Keratinocyte (primary cell): ENCODE results near the gene DNAJA3. TPM values are rescaled to one million over a fixed set of nuclear protein-coding genes. Genes with fewer than 3 reads are reported as not detected.

ENCODE experiments used
- DNase-seq: peaks from one replicate; pipeline ENCODE4 v3.0.0-alpha.2; 2011; ENCODE audit warnings: low read depth, missing footprints, low spot score
- FAIRE-seq: peaks from 2 replicates; lab custom pipeline; 2011; peaks lifted over from hg19 to GRCh38; lab: Jason Lieb, UNC
- H2AFZ ChIP-seq: 2 replicates; pipeline ENCODE4 v1.6.0; 2012; ENCODE audit warnings: low read length, control low read depth, inconsistent platforms; ENCODE audit not compliant: control insufficient read depth
- H3K27ac ChIP-seq: 2 replicates; pipeline ENCODE4 v1.5.1; 2011; ENCODE audit warnings: low read length; ENCODE audit not compliant: control insufficient read depth, insufficient read depth
- H3K27me3 ChIP-seq: 3 replicates; pipeline ENCODE4 v1.6.0; 2011; ENCODE audit warnings: low read length; ENCODE audit not compliant: control insufficient read depth, insufficient read depth; ENCODE audit errors: extremely low read depth
- H3K36me3 ChIP-seq, 2 experiments: 2 replicates in 1 of 2; 3 replicates in 1 of 2; pipeline ENCODE4 v1.5.1; 2011; ENCODE audit warnings: low read length in 2 of 2, mild to moderate bottlenecking in 1 of 2; ENCODE audit not compliant: control insufficient read depth in 2 of 2, insufficient read depth in 2 of 2; ENCODE audit errors: extremely low read depth in 1 of 2
- H3K4me1 ChIP-seq: 3 replicates; pipeline ENCODE4 v1.5.1; 2011; ENCODE audit warnings: low read length; ENCODE audit not compliant: control insufficient read depth, insufficient read depth; ENCODE audit errors: extremely low read depth
- H3K4me2 ChIP-seq: 3 replicates; pipeline ENCODE4 v1.6.0; 2011; ENCODE audit warnings: low read depth, low read length; ENCODE audit not compliant: control insufficient read depth, insufficient read depth; ENCODE audit errors: extremely low read depth
- H3K4me3 ChIP-seq, 3 experiments: fragments of 200-600 bp in 1 of 3; sonication (generic) in 1 of 3; 2 replicates in 2 of 3; 3 replicates in 1 of 3; pipeline ENCODE4 v1.5.1; 2011 to 2016; ENCODE audit warnings: low read length in 3 of 3, mild to moderate bottlenecking in 3 of 3, control low read depth in 2 of 3, inconsistent platforms in 1 of 3, low read depth in 1 of 3, mixed read lengths in 1 of 3, mixed run types in 1 of 3, moderate library complexity in 1 of 3; ENCODE audit not compliant: control insufficient read depth in 2 of 3, insufficient read depth in 2 of 3; ENCODE audit errors: extremely low read depth in 1 of 3
- H3K79me2 ChIP-seq: 2 replicates; pipeline ENCODE4 v1.6.0; 2012; ENCODE audit warnings: low read length; ENCODE audit not compliant: control insufficient read depth, insufficient read depth
- H3K9ac ChIP-seq: 3 replicates; pipeline ENCODE4 v1.6.0; 2011; ENCODE audit warnings: low read length; ENCODE audit not compliant: control insufficient read depth, insufficient read depth; ENCODE audit errors: extremely low read depth
- H3K9me1 ChIP-seq: 3 replicates; pipeline ENCODE4 v1.6.0; 2011; ENCODE audit warnings: low read length; ENCODE audit not compliant: control insufficient read depth, insufficient read depth; ENCODE audit errors: extremely low read depth
- H3K9me3 ChIP-seq: 2 replicates; pipeline ENCODE4 v1.5.1; 2012; ENCODE audit warnings: low read depth, low read length; ENCODE audit not compliant: control insufficient read depth
- H4K20me1 ChIP-seq: 3 replicates; pipeline ENCODE4 v1.6.0; 2011; ENCODE audit warnings: low read length; ENCODE audit not compliant: control insufficient read depth, insufficient read depth; ENCODE audit errors: extremely low read depth
- EZH2 ChIP-seq: IDR thresholded peaks from one replicate; pipeline ENCODE4 v1.6.1; 2012; ENCODE audit warnings: inconsistent platforms, mild to moderate bottlenecking, low read length, moderate library complexity
- dilution Hi-C: fragments of 300-500 bp; cut with MboI; formaldehyde crosslinking; loops from one replicate; pipeline ENCODE4 v1.7.0; 2020; ENCODE audit warnings: low sequenced_read_pairs; ENCODE audit not compliant: extremely low pct_ligation_motif_present
- polyA plus RNA-seq, 5 experiments: library from polyadenylated mRNA; depleted of rRNA in 3 of 5; stranded (reverse) in 3 of 5; stranded (forward) in 1 of 5; unstranded in 1 of 5; fragments of >200 nt; gene quantifications; 1 replicate in 1 of 5; 2 replicates in 3 of 5; 3 replicates in 1 of 5; pipeline versions ENCODE4 v1.2.1 to v1.2.3, GENCODE V29; 2011 to 2012; ENCODE audit warnings: missing spikeins in 2 of 5, low read depth in 1 of 5, low replicate concordance in 1 of 5
- TF ChIP-seq, protein P1 (sequence below), 3 experiments: IDR thresholded peaks in 1 of 3; conservative IDR thresholded peaks in 1 of 3; optimal IDR thresholded peaks in 1 of 3; 2 replicates in 2 of 3; 3 replicates in 1 of 3; pipeline versions ENCODE3 to v1.5.1; 2011; ENCODE audit warnings: low read length in 3 of 3, mild to moderate bottlenecking in 3 of 3, moderate library complexity in 2 of 3, control low read depth in 1 of 3, inconsistent platforms in 1 of 3; ENCODE audit not compliant: insufficient read depth in 2 of 3; ENCODE audit errors: extremely low read depth in 1 of 3

Gene DNAJA3
- polyA plus RNA-seq, 1 donor (not counting 4 experiments of a cell fraction or from before 2014, with no cell fraction given) = 48.4 TPM

DNA sequence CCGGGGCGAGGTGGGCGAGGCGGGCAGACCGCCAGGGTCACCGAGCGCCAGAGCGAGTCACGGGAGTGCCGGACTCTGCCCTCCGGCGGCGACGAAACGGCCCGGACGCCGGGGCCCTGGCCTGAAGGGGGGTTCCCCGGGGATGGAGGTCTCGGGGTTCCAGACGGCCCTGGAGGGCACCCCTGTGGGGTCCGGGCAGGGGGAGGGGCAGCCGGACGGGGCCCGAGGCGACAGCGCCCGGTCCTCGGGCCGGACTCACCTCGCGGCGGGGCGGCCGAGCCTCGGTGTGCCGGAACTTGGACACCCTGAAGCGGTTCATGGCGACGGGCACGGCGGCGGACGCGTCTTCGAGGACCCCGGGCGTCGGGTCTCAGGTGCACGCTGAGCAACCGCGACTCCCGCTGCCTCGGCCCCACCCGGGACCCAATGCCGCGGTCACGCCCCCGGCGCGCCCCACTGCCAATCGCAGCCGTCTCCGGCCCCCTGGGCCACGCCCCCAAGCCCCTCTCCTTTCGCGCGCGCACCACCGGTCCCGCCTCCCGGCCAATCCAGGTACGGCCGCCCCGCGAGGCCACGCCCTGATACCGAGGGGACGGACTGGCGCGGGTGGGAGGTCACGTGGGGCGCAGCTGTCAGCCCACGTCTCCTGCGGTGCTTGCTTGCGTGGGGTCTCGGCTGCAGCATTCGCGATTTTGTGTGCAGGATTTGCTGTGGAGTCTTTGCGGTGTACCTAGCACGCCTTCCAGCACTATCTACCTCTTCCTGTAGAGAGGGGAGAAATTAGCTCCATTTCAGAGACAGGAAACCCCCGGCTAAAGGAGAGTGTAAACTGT is 9.3 kb upstream of the DNAJA3 start, which contains the start of gene CORO7:
CORO7 (minus strand) TSS at position 397 of the 833 bp plus-strand sequence; CDS start at position 319, 78 bp downstream.
- TF ChIP-seq EZH2 = no peak
- TF ChIP-seq, protein P1, sequence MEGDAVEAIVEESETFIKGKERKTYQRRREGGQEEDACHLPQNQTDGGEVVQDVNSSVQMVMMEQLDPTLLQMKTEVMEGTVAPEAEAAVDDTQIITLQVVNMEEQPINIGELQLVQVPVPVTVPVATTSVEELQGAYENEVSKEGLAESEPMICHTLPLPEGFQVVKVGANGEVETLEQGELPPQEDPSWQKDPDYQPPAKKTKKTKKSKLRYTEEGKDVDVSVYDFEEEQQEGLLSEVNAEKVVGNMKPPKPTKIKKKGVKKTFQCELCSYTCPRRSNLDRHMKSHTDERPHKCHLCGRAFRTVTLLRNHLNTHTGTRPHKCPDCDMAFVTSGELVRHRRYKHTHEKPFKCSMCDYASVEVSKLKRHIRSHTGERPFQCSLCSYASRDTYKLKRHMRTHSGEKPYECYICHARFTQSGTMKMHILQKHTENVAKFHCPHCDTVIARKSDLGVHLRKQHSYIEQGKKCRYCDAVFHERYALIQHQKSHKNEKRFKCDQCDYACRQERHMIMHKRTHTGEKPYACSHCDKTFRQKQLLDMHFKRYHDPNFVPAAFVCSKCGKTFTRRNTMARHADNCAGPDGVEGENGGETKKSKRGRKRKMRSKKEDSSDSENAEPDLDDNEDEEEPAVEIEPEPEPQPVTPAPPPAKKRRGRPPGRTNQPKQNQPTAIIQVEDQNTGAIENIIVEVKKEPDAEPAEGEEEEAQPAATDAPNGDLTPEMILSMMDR (optimal IDR thresholded peaks at IDR 0.05 in 1 of 3, IDR thresholded peaks at IDR 0.05 in 1 of 3, conservative IDR thresholded peaks at IDR 0.05 in 1 of 3; ENCODE audit: extremely low read depth in 1 of 3, insufficient read depth in 2 of 3, low read length in 3 of 3) = no peak
- Histone ChIP-seq H3K4me2 (peak within 1 kb of the TSS; percentile 93), H3K9me1 (no peaks in the 10 kb centered on the region), H3K4me1 (peaks cover 8% of the 10 kb centered on the region), H3K27me3 (no peaks in the 10 kb centered on the region), H3K4me3 (peak within 1 kb of the TSS; percentile 71 to 91 (median 82)), H3K9me3 (no peaks in the 10 kb centered on the region), H3K9ac (peak within 1 kb of the TSS; percentile 80), H4K20me1 (peaks cover 3% of the 10 kb centered on the region), H2AFZ (peak within 1 kb of the TSS; percentile 92), H3K27ac (peak within 1 kb of the TSS; percentile 64), H3K36me3 (peaks cover 5 to 11% of the 10 kb centered on the region in 2 experiments), H3K79me2 (peaks cover 30% of the 10 kb centered on the region)
- no peak for FAIRE-seq
- DNase-seq = no peak
- dilution Hi-C loops = no loop called here

DNA sequence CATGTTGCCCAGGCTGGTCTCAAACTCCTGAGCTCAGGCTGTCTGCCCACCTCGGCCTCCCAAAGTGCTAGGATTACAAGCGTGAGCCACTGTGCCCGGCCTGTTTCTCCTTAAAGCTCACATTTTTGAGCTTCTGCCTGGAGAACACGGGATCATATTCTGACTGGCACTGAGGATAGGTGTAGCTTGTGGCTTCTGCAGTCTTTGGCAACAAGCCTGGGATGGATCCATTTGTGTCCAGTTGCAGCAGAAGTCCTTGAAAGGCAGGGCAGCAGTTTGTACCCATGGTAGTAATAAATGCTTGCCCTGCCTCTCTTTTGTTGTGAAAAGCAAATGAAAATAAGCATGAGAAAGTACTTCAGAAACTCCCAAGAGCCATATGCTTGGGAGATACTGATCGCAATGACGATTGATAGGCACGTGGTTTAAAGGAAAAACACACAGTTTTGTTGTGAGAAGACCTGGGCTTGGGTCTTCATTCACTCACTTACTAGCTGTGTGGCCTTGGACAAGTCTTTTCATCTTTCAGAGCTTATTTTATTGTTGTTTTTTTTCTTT is 6.2 kb upstream of the DNAJA3 start:
- FAIRE-seq = no peak
- H3K4me3 ChIP-seq = no peak overlapping the region

More for the DNA sequence above, 6.2 kb upstream of the DNAJA3 start:
- Histone ChIP-seq H3K4me2 (no peak overlapping the region), H3K9me1 (no peaks in the 10 kb centered on the region), H3K9me3 (no peaks in the 10 kb centered on the region), H3K27ac (no peak overlapping the region), H3K9ac (no peak overlapping the region), H3K79me2 (peaks cover 13% of the 10 kb centered on the region), H3K4me1 (peaks cover 8% of the 10 kb centered on the region), H3K27me3 (no peaks in the 10 kb centered on the region), H2AFZ (no peak overlapping the region), H4K20me1 (no peaks in the 10 kb centered on the region), H3K36me3 (peaks cover 1 to 4% of the 10 kb centered on the region in 2 experiments)
- dilution Hi-C loops = no loop called here
- DNase-seq = no peak
- TF ChIP-seq, protein P1 (optimal IDR thresholded peaks at IDR 0.05 in 1 of 3, IDR thresholded peaks at IDR 0.05 in 1 of 3, conservative IDR thresholded peaks at IDR 0.05 in 1 of 3; ENCODE audit: extremely low read depth in 1 of 3, insufficient read depth in 2 of 3, low read length in 3 of 3) = no peak
- no peak for TF ChIP-seq EZH2
